IMR-90 (cell line): ENCODE results near the gene ESR2. TPM values are rescaled to one million over a fixed set of nuclear protein-coding genes. Genes with fewer than 3 reads are reported as not detected.

ENCODE experiments used
- ATAC-seq: fragments of 200-7000 bp; cut with Tn5 transposase; 2 replicates; pipeline ENCODE4 v1.9.1; 2020; ENCODE audit warnings: low read depth, mild to moderate bottlenecking, moderate library complexity
- BruUV-seq: library from RNA; stranded (reverse); fragments of 400-500 nt; replicated peaks from 2 replicates; lab custom pipeline; 2021; lab: Mats Ljungman, UMichigan
- CTCF ChIA-PET: fragments of 300-600 bp; formaldehyde crosslinking; extraction: SDS; loops from one replicate; lab custom pipeline; 2021; ENCODE audit warnings: antibody characterized with exemption; lab: Yijun Ruan, JAX
- POLR2A ChIA-PET: fragments of 300-600 bp; sonication (Branson Sonifier 250); formaldehyde crosslinking; loops from one replicate; lab custom pipeline; 2022; ENCODE audit warnings: antibody characterized with exemption; ENCODE audit not compliant: unreplicated experiment; lab: Charles Lee
- DNase-seq: peaks from one replicate; pipeline ENCODE4 v3.0.0; 2013
- H2AFZ ChIP-seq: replicated peaks from 2 replicates; pipeline ENCODE3; 2013; ENCODE audit warnings: low read length, mild to moderate bottlenecking; ENCODE audit not compliant: poor library complexity
- H2AK5ac ChIP-seq: 2 replicates; pipeline ENCODE4 v1.6.1; 2013; ENCODE audit warnings: low read depth, low read length, inconsistent platforms
- H2AK9ac ChIP-seq: replicated peaks from 2 replicates; pipeline ENCODE3; 2013; ENCODE audit warnings: mild to moderate bottlenecking, low read depth, low read length, moderate library complexity; ENCODE audit not compliant: poor library complexity
- H2BK120ac ChIP-seq: 2 replicates; pipeline ENCODE4 v1.6.1; 2013; ENCODE audit warnings: low read depth, low read length, inconsistent platforms
- H2BK15ac ChIP-seq: 3 replicates; pipeline ENCODE4 v1.6.1; 2013; ENCODE audit warnings: low read depth, low read length, inconsistent platforms
- H2BK20ac ChIP-seq: 2 replicates; pipeline ENCODE4 v1.6.1; 2013; ENCODE audit warnings: low read depth, mild to moderate bottlenecking, inconsistent platforms, low read length, moderate library complexity
- H2BK5ac ChIP-seq: 2 replicates; pipeline ENCODE4 v1.6.1; 2013; ENCODE audit warnings: mild to moderate bottlenecking, low read depth, low read length, inconsistent platforms; ENCODE audit not compliant: poor library complexity, severe bottlenecking
- H3K14ac ChIP-seq: replicated peaks from 2 replicates; pipeline ENCODE4 v1.6.1; 2013; ENCODE audit warnings: low read depth, low read length, inconsistent platforms
- H3K18ac ChIP-seq: 2 replicates; pipeline ENCODE4 v1.6.1; 2013; ENCODE audit warnings: low read depth, low read length, control low read depth
- H3K23ac ChIP-seq: 2 replicates; pipeline ENCODE4 v1.6.1; 2013; ENCODE audit warnings: low read depth, low read length, inconsistent platforms
- H3K27ac ChIP-seq: 2 replicates; pipeline ENCODE4 v1.5.1; 2013; ENCODE audit warnings: mild to moderate bottlenecking, control low read depth, low read length; ENCODE audit not compliant: insufficient read depth
- H3K27me3 ChIP-seq: 2 replicates; pipeline ENCODE4 v1.6.1; 2013; ENCODE audit warnings: low read length; ENCODE audit not compliant: control insufficient read depth, insufficient read depth
- H3K36me3 ChIP-seq: 2 replicates; pipeline ENCODE4 v1.6.1; 2013; ENCODE audit warnings: low read length, mixed read lengths; ENCODE audit not compliant: control insufficient read depth, insufficient read depth
- H3K4ac ChIP-seq: 2 replicates; pipeline ENCODE4 v1.6.1; 2013; ENCODE audit warnings: low read depth, low read length, inconsistent platforms
- H3K4me1 ChIP-seq: 2 replicates; pipeline ENCODE4 v1.6.1; 2013; ENCODE audit warnings: low read length, mixed read lengths; ENCODE audit not compliant: control insufficient read depth, insufficient read depth
- H3K4me2 ChIP-seq: 2 replicates; pipeline ENCODE4 v1.6.1; 2013; ENCODE audit warnings: low read depth, mild to moderate bottlenecking, control low read depth, low read length, moderate library complexity
- H3K4me3 ChIP-seq: 2 replicates; pipeline ENCODE4 v1.5.1; 2013; ENCODE audit warnings: low read depth, mild to moderate bottlenecking, control low read depth, low read length, moderate library complexity; ENCODE audit not compliant: insufficient read depth
- H3K56ac ChIP-seq: 2 replicates; pipeline ENCODE4 v1.6.1; 2013; ENCODE audit warnings: low read length, inconsistent platforms; ENCODE audit not compliant: insufficient read depth; ENCODE audit errors: extremely low read depth
- H3K79me1 ChIP-seq, 2 experiments: 2 replicates each; pipeline ENCODE4 v1.6.1; 2013; ENCODE audit warnings: low read length in 2 of 2, inconsistent platforms in 1 of 2, low read depth in 1 of 2
- H3K9ac ChIP-seq: 2 replicates; pipeline ENCODE4 v1.6.1; 2013; ENCODE audit warnings: low read depth, low read length, control low read depth
- H3K9me1 ChIP-seq: 2 replicates; pipeline ENCODE4 v1.6.1; 2013; ENCODE audit warnings: low read length, inconsistent platforms; ENCODE audit not compliant: insufficient read depth
- H3K9me3 ChIP-seq: 2 replicates; pipeline ENCODE4 v1.6.1; 2013; ENCODE audit warnings: low read length; ENCODE audit not compliant: control insufficient read depth, insufficient read depth
- H4K20me1 ChIP-seq: 2 replicates; pipeline ENCODE4 v1.6.1; 2013; ENCODE audit warnings: low read length, inconsistent platforms; ENCODE audit not compliant: insufficient read depth
- H4K5ac ChIP-seq: 2 replicates; pipeline ENCODE4 v1.6.1; 2013; ENCODE audit warnings: mild to moderate bottlenecking, low read depth, low read length, control low read depth
- H4K8ac ChIP-seq, 2 experiments: 2 replicates each; pipeline ENCODE4 v1.6.1; 2013; ENCODE audit warnings: low read depth in 2 of 2, low read length in 2 of 2, control low read depth in 1 of 2, inconsistent platforms in 1 of 2
- H4K91ac ChIP-seq: 2 replicates; pipeline ENCODE4 v1.6.1; 2013; ENCODE audit warnings: low read depth, low read length, inconsistent platforms; ENCODE audit not compliant: insufficient read depth
- USF2 ChIP-seq: fragments of 150-350 bp; IDR thresholded peaks from 2 replicates; pipeline ENCODE4 v1.6.1; 2017; ENCODE audit warnings: mild to moderate bottlenecking, antibody characterized with exemption, low read length, low read depth
- WGBS, 2 experiments: methylation state at CpG; one replicate each; pipeline versions ENCODE4 v1.1.5 to v1.1.7; 2013; ENCODE audit warnings: missing lambda C conversion rate in 2 of 2; ENCODE audit not compliant: insufficient read length in 1 of 2; ENCODE audit errors: extremely low coverage in 2 of 2; 5-methylcytosine and 5-hydroxymethylcytosine counted together
- dilution Hi-C: fragments of 300-500 bp; cut with HindIII; formaldehyde crosslinking; loops from one replicate; pipeline ENCODE4 v1.14.3; 2018; ENCODE audit warnings: low sequenced_read_pairs; ENCODE audit not compliant: unreplicated experiment
- in situ Hi-C: fragments of 300-500 bp; cut with MboI; formaldehyde crosslinking; loops from 3 replicates; pipeline ENCODE4 v1.14.3; 2019; ENCODE audit warnings: low sequenced_read_pairs, inconsistent platforms, mixed read lengths
- intact Hi-C: fragments of 100-400 bp; cut with micrococcal nuclease; formaldehyde crosslinking; loops from 2 replicates; pipeline ENCODE4 v1.10.0; 2022
- microRNA-seq, 2 experiments: library from miRNA; stranded (forward) in 1 of 2; unstranded in 1 of 2; fragments of 10-50 nt in 1 of 2; fragments of <30 nt in 1 of 2; gene quantifications in 1 of 2; microRNA quantifications in 1 of 2; one replicate each; pipeline versions ENCODE3 to v1.1.0; 2013 to 2020; ENCODE audit not compliant: insufficient read depth in 1 of 2, insufficient read length in 1 of 2, unreplicated experiment in 1 of 2
- polyA plus RNA-seq, 3 experiments: library from polyadenylated mRNA; depleted of rRNA; stranded (reverse); fragments of >200 nt; gene quantifications; 2 replicates each; pipeline ENCODE4 v1.2.3, GENCODE V29; 2012; ENCODE audit warnings: low replicate concordance in 1 of 3
- small RNA-seq, 5 experiments: library from RNA; depleted of rRNA; stranded (forward); fragments of <200 nt; gene quantifications; one replicate each; pipeline ENCODE3, GENCODE V24; 2012
- total RNA-seq: library from RNA; depleted of rRNA; stranded (reverse); fragments of >200 nt; gene quantifications from 2 replicates; pipeline ENCODE4 v1.2.3, GENCODE V29; 2012; rRNA removed

The ESR2 gene
- total and polyA plus RNA-seq, 2 of the 4 experiments (the other 2 are of a cell fraction): under 0.01 to 0.03 TPM

GRCh38 chr14:64035143-64035542 lies 259.0 kb downstream of the ESR2 start:
- intact Hi-C loops (no loop called here), in situ Hi-C loops (no loop called here), dilution Hi-C loops (loop anchor here (25.0 kb wide), 1 partner anchor 252 kb away; the partner anchor contains the start of gene ESR2)
- Histone ChIP-seq H4K20me1 (no peaks in the 10 kb centered on the region), H2AK9ac (no peak overlapping the region), H3K9me1 (no peaks in the 10 kb centered on the region), H2AFZ (no peak overlapping the region), H3K9ac (no peak overlapping the region), H2BK120ac (peak overlapping the region; percentile 28; the same call in 1 of the 2 replicates), H4K8ac (no peak overlapping the region; a peak in 1 of 4 replicates), H3K23ac (no peak overlapping the region), H3K36me3 (no peaks in the 10 kb centered on the region), H3K4me1 (no peaks in the 10 kb centered on the region; the same call in none of the 2 replicates), H2BK5ac (peak overlapping the region; percentile 27), H3K4me3 (no peak overlapping the region), H3K9me3 (no peaks in the 10 kb centered on the region), H2AK5ac (no peak overlapping the region), H3K27ac (no peak overlapping the region), H3K4me2 (no peak overlapping the region), H3K18ac (no peak overlapping the region), H2BK20ac (no peak overlapping the region), H3K56ac (no peak overlapping the region), H4K5ac (no peak overlapping the region), H4K91ac (no peak overlapping the region), H3K79me1 (no peaks in the 10 kb centered on the region), H3K14ac (no peak overlapping the region), H3K4ac (no peak overlapping the region), H3K27me3 (no peaks in the 10 kb centered on the region), H2BK15ac (no peak overlapping the region)
- no peak for TF ChIP-seq USF2
- CTCF ChIA-PET: interaction anchor here (0.7 kb wide), 2 partner anchors 153 to 268 kb away, joined by 4 to 5 read pairs; no protein-coding TSS in a partner anchor
- POLR2A ChIA-PET: no interaction called here
- peak; percentile 84 for ATAC-seq
- no TSS peak for BruUV-seq
- DNase-seq: peak; percentile 77
- no CpG with 5 or more reads among the region's 1 CpG for WGBS, 2 experiments

Small RNA genes lying within 50 kb of the gene (microRNA-seq; reads per million reads assigned to microRNA genes)
- 0 reads per million in 2 experiments for gene MIR548H1

Small RNA genes lying within 50 kb of the gene (small RNA-seq; reads per million reads assigned to genes)
- gene MIR548H1: 0 reads per million in 5 experiments

Other genes starting within 250 kb of the ESR2 start
- 59.7 and 64.9 TPM in 2 replicates for gene MTHFD1, start 94.0 kb upstream of the ESR2 start, total RNA-seq
- 30.4 and 32.2 TPM in 2 replicates for gene MTHFD1, start 94.0 kb upstream of the ESR2 start, polyA plus RNA-seq (2012; rRNA removed)
- gene AKAP5, start 171.1 kb upstream of the ESR2 start, total RNA-seq: 0.72 and 1.4 TPM in 2 replicates
- 0.14 and 0.21 TPM in 2 replicates for gene AKAP5, start 171.1 kb upstream of the ESR2 start, polyA plus RNA-seq (2012; rRNA removed)
- 4.2 and 6.6 TPM in 2 replicates for gene ZBTB25, start 209.5 kb upstream of the ESR2 start, total RNA-seq
- 4.2 and 4.4 TPM in 2 replicates for gene ZBTB25, start 209.5 kb upstream of the ESR2 start, polyA plus RNA-seq (2012; rRNA removed)
- gene ZBTB1, start 210.4 kb upstream of the ESR2 start, total RNA-seq: 37.3 and 63.0 TPM in 2 replicates
- gene ZBTB1, start 210.4 kb upstream of the ESR2 start, polyA plus RNA-seq (2012; rRNA removed): 13.6 and 19.0 TPM in 2 replicates
- 18.9 and 19.7 TPM in 2 replicates for gene HSPA2, start 246.4 kb upstream of the ESR2 start, total RNA-seq
- gene HSPA2, start 246.4 kb upstream of the ESR2 start, polyA plus RNA-seq (2012; rRNA removed): 18.4 and 20.0 TPM in 2 replicates